ENCODE data around the gene FAM110D.

DNA sequence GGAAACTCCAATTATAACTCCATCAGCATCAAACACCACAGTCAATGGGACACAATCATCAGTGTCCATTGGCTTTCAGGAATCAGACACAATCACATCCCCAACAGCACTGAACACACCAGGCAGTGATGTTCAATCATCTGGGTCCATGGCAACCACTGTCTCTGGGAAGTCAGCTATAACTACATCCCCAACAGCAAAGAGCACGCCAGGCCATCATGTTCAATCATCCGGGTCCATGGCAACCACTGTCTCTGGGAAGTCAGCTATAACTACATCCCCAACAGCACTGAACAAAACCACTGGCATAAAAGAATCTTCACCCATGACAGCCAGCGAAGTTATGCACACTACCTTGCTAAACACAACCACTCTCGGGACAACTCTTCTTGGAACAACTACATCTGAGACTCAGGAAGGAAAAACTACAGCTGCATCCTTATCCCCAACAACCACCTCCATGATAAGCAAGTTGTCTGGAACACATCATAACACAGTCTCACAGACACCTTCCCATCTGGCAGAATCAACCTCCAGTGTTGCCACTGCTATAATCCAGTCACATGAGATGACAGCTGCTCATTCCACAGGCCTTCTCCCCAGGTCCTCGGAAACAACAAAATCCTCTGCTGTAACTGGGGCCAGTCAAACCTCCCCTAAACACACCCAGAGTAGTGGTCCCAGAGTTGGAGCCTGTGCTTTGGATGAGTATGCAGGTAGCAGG, 51.4 kb downstream of the FAM110D start:
- TF ChIP-seq, protein P1, sequence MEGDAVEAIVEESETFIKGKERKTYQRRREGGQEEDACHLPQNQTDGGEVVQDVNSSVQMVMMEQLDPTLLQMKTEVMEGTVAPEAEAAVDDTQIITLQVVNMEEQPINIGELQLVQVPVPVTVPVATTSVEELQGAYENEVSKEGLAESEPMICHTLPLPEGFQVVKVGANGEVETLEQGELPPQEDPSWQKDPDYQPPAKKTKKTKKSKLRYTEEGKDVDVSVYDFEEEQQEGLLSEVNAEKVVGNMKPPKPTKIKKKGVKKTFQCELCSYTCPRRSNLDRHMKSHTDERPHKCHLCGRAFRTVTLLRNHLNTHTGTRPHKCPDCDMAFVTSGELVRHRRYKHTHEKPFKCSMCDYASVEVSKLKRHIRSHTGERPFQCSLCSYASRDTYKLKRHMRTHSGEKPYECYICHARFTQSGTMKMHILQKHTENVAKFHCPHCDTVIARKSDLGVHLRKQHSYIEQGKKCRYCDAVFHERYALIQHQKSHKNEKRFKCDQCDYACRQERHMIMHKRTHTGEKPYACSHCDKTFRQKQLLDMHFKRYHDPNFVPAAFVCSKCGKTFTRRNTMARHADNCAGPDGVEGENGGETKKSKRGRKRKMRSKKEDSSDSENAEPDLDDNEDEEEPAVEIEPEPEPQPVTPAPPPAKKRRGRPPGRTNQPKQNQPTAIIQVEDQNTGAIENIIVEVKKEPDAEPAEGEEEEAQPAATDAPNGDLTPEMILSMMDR (IDR thresholded peaks at IDR 0.05): no peak
- TF ChIP-seq ZFX (IDR thresholded peaks at IDR 0.05; ENCODE audit: borderline replicate concordance): no peak
